ENCODE measurements around the gene MYH11.
A peak's percentile ranks its signal among the peaks of the same experiment; 100 is the strongest.

MYH11 gene

DNA sequence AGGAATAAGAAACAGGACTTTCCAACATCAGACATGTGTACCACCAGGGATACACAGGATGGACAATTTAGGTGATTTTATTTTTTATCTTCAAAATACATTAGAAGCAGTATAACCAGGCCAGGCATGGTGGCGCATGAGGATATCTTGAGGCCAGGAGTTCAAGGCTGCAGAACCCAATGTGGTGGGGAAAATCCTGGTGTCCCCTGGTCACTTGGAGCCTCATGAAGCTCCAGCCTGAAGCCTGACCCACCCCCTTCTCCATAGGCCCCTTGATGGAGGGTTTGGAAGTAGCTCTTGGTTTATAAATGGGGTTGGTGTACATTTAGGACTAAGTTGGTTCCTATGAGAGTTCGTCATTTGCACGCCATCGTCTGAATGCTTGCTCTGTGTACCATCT, 88.6 kb downstream of the MYH11 start:
- in situ Hi-C loops (cut with HindIII; ENCODE audit: low pct_ligation_motif_present, low sequenced_read_pairs), result no loop called here
- H3K27me3 ChIP-seq (replicated peaks), result no peaks in the 10 kb centered on the region

DNA sequence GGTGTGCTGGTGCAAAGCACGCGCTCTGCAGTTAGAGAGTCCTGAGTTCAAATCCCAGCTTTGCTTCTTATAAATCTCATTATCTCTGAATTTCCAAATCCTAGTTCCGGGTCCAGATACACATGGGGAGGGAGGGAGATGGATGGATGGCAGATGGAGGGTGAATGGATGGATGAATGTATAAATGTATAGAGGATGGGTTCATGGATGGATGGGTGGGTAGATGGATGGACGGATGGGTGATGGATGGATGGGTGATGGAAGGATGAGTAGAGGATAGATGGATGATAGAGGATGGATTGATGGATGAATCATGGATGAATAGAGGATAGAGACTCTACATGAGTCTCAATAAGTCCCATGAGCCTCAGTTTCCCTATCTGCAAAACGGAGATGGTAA, 89.9 kb downstream of the MYH11 start:
- Histone ChIP-seq H3K36me3 (replicated peaks) (no peaks in the 10 kb centered on the region), H3K4me3 (ENCODE audit: low read depth, low read length) (no peak overlapping the region), H3K27ac (no peak overlapping the region), H3K27me3 (replicated peaks) (no peaks in the 10 kb centered on the region)
- in situ Hi-C loops (cut with HindIII; ENCODE audit: low pct_ligation_motif_present, low sequenced_read_pairs), result no loop called here
- DNase-seq, result no peak
- no peak for TF ChIP-seq CTCF (IDR thresholded peaks at IDR 0.05; ENCODE audit: low read depth, low read length, missing control alignments)

More for the DNA sequence above, 88.6 kb downstream of the MYH11 start:
- no peak for DNase-seq
- H3K36me3 ChIP-seq (replicated peaks), result no peaks in the 10 kb centered on the region
- H3K27ac ChIP-seq, result no peak overlapping the region
- TF ChIP-seq CTCF (IDR thresholded peaks at IDR 0.05; ENCODE audit: low read depth, low read length, missing control alignments), result no peak
- no peak overlapping the region for H3K4me3 ChIP-seq (ENCODE audit: low read depth, low read length)

DNA sequence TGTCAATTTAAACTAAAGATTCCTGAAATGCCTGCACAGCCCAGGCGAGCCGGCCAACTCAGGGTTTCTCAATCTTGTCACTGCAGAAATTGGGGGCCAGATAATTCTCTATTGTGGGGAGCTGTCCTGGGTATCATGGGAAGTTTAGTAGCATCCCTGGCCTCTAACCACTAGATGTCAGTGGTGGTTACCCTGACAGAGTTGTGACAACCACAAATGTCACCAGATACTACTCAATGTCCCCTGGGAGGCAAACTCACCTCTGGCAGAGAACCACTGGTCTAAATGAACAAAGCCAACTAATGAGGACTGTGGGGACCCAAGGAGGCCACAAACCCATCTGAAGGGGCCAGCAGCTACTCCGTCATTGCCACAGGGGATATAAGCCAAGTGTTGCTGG, 90.9 kb downstream of the MYH11 start:
- H3K27ac ChIP-seq, result no peak overlapping the region
- DNase-seq, result peak; percentile 45
- H3K4me3 ChIP-seq (ENCODE audit: low read depth, low read length), result no peak overlapping the region
- in situ Hi-C loops (cut with HindIII; ENCODE audit: low pct_ligation_motif_present, low sequenced_read_pairs), result no loop called here
- no peaks in the 10 kb centered on the region for H3K36me3 ChIP-seq (replicated peaks)
- no peaks in the 10 kb centered on the region for H3K27me3 ChIP-seq (replicated peaks)
- peak; percentile 83 for TF ChIP-seq CTCF (IDR thresholded peaks at IDR 0.05; ENCODE audit: low read depth, low read length, missing control alignments)

DNA sequence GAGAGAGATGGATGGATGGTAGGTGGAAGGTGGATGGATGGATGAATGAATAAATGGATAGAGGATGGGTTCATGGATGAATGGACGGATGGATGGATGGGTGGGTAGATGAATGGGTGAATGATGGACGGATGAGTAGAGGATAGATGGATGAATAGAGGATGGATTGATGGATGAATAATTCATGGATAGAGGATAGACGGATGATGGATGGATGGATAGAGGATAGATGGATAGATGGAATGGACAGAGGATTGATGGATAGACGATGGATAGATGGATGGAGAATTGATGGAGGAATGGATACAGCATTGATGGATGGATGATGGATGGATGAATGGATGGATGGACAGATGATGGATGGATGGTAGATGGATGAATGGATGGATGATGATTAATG, 91.7 kb downstream of the MYH11 start:
- Histone ChIP-seq H3K27me3 (replicated peaks) (no peaks in the 10 kb centered on the region), H3K27ac (no peak overlapping the region), H3K4me3 (ENCODE audit: low read depth, low read length) (no peak overlapping the region), H3K36me3 (replicated peaks) (no peaks in the 10 kb centered on the region)
- no peak for DNase-seq
- TF ChIP-seq CTCF (IDR thresholded peaks at IDR 0.05; ENCODE audit: low read depth, low read length, missing control alignments), result no peak
- in situ Hi-C loops (cut with HindIII; ENCODE audit: low pct_ligation_motif_present, low sequenced_read_pairs), result no loop called here

- no peak for DNase-seq
- Histone ChIP-seq H3K36me3 (replicated peaks) (no peaks in the 10 kb centered on the region), H3K27me3 (replicated peaks) (no peaks in the 10 kb centered on the region), H3K4me3 (ENCODE audit: low read depth, low read length) (no peak overlapping the region), H3K27ac (no peak overlapping the region)
- no peak for TF ChIP-seq CTCF (IDR thresholded peaks at IDR 0.05; ENCODE audit: low read depth, low read length, missing control alignments)
- in situ Hi-C loops (cut with HindIII; ENCODE audit: low pct_ligation_motif_present, low sequenced_read_pairs), result no loop called here
Measured at GRCh38 chr16:15764112-15764511, 92.7 kb downstream of the MYH11 start.

DNA sequence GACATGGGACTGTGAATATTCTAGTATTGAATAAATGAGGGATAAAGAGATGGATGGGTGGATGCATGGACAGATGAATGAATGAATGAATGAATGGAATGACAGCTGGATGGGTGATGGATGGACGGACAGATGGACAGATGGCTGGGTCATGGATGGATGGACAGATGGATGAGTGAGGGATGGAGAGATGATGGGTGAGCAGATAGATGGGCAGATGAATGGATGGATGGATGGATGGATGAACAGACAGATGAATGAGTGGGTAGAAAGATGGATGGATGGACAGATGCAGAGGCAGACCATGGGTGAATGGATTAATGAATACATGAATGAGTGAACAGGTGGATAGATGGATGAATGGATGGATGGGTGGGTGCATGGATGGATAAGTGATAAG, 96.7 kb downstream of the MYH11 start:
- in situ Hi-C loops (cut with HindIII; ENCODE audit: low pct_ligation_motif_present, low sequenced_read_pairs), result no loop called here
- no peaks in the 10 kb centered on the region for H3K36me3 ChIP-seq (replicated peaks)

More for the DNA sequence above, 96.7 kb downstream of the MYH11 start:
- Histone ChIP-seq H3K27ac (no peak overlapping the region), H3K4me3 (ENCODE audit: low read depth, low read length) (no peak overlapping the region), H3K27me3 (replicated peaks) (no peaks in the 10 kb centered on the region)
- no peak for DNase-seq
- TF ChIP-seq CTCF (IDR thresholded peaks at IDR 0.05; ENCODE audit: low read depth, low read length, missing control alignments), result no peak
